Activated CD4-positive, alpha-beta T cell treated with anti-CD3 and anti-CD28 coated beads, Interleukin-2, Interleukin-4, amounts not matched to agents 100 ng/mL and 50 ng/mL, durations not matched to agents 16 hours and 8 hours (primary cell): ENCODE results near the gene CEP135.

Experiments
- DNase-seq: peaks from one replicate; pipeline ENCODE4 v3.0.0-alpha.2; 2020; ENCODE audit warnings: low spot score

The CEP135 gene

GRCh38 chr4:56080384-56080783 lies 131.6 kb downstream of the CEP135 start:
- no peak for DNase-seq

- no peak for DNase-seq
These were observed 134.1 kb downstream of the CEP135 start for GRCh38 chr4:56082829-56083228.
